ENCODE measurements around the gene GPRIN2.
"Not testable (repeated sequence)": the region's sequence is repeated elsewhere in the genome, so short reads cannot be mapped to it uniquely, and the experiment has no call there.

GPRIN2 gene

DNA sequence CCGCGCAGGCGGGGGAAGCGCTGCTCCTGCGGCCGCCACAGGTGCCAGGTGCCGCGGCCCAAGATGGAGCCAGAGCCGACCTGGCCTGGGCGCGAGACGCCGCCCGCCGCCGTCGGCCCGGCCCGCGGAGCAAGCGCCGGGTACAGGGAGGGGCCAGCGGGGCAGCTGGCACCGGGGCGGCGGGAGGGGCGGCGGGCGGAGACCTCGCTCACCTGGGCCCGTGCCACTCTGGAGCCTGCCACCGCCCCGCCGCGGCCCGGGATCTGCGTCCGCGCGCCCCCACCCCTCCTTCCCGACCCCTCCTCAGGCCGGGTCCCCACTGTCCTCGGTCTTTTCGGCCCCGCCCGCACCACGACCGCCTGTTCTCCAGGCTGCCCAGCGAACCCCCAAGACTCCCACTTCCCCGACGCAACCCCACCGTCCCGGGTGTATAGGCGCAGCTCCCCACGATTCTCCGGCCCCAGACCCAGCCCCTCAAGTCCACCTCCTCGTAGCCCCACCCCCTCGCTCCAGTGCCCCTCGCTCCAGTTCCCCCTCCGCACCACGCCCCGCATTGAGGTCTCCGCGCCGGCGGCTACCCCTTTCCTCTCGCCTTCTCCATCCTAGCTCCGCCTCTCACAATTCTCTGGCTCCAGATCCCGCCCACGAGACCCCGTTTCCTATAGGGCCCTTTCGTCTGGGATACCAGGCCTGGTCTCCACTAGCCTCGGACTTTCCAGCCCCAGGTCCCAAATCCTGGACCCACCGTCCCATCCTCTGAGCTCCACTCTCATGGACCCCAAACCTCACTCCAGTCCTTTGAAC lies at the start of gene GPRIN2:
TSS of gene GPRIN2 (minus strand) at position 144 of the 804 bp plus-strand sequence. CDS start 5,922 bp downstream, outside the sequence.
- DNase-seq: peak; percentile 38

- DNase-seq: not testable (repeated sequence)
Observed at GRCh38 chr10:46600516-46600915, 44.1 kb upstream of the GPRIN2 start.

GRCh38 chr10:46597616-46598246 lies 41.3 kb upstream of the GPRIN2 start:
- DNase-seq: not testable (repeated sequence)

DNA sequence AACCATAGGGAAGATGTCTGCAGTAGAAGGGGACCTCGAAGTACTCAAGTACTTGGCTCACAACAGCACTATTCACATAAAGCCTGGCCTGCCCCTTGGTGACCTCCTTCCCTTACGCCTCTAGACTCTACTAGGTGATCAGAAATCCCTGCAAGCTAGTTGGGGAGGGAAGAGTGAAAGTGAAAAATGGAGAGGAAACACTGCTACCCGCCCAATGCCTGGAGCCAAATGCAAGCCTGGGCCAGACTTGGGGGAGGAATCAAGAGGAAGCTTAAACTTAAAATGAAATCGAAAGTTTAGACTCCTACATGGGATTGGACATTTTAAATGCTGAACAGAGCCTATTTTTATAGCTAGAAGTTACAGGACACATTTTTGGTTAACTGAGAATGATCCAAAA lies 40.1 kb upstream of the GPRIN2 start:
- not testable (repeated sequence) for DNase-seq

- not testable (repeated sequence) for DNase-seq
Observed at GRCh38 chr10:46594453-46595063, 38.1 kb upstream of the GPRIN2 start.

DNA sequence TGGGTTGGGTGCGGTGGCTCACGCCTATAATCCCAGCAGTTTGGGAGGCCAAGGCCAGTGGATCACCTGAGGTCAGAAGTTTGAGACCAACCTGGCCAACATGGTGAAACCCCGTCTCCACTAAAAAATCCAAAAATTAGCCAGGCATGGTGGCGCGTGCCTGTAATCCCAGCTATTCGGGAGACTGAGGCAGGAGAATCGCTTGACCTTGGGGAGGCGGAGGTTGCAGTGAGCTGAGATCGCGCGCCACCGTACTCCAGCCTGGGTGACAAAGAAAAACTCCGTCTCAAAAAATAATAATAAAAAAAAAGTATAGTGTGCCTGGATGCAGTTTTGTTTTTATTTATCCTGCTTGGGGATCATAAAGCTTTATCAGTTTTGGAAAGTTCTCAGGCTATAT lies 36.8 kb upstream of the GPRIN2 start:
- not testable (repeated sequence) for DNase-seq

GRCh38 chr10:46591053-46591452 lies 34.6 kb upstream of the GPRIN2 start:
- not testable (repeated sequence) for DNase-seq

DNA sequence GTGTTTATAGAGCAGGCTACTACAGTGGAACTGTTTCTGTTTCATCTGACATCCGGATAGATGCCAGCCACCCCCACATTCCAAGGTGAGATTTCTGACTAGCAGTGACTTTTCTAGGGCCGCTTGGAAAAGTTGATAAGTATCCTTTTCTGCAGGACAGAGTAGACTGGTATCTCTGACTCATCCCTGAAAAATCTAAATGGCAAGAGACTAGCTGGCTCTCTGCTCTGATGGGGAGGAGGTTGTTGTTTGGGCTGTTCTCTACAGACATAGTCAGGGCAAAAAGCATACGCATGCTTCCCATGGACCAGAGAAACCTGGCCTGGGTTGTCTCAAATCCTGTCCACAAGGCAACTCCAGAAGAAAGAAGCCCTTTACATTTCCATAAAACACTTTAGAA lies 33.1 kb upstream of the GPRIN2 start:
- not testable (repeated sequence) for DNase-seq

DNA sequence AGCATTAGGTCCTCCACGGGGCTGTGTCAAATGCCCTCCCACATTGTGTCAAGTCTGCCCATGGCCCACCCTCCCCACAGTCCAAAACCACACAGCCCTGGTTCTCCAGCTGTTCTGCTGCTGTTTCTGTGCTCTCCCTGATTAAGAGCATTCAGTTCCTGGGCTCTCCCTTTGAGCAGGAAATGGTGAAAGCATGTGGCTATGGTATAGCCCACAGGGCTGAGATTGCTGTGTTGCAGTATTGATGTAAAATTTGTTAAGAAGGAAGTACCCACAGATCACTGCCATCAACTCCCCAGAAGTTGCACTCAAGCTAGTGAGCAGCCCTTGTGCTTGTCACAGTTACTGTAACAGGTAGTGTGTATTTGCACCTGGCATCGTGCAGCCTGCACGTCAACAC lies 31.8 kb upstream of the GPRIN2 start:
- not testable (repeated sequence) for DNase-seq

GRCh38 chr10:46587546-46587945 lies 31.1 kb upstream of the GPRIN2 start:
- not testable (repeated sequence) for DNase-seq

DNA sequence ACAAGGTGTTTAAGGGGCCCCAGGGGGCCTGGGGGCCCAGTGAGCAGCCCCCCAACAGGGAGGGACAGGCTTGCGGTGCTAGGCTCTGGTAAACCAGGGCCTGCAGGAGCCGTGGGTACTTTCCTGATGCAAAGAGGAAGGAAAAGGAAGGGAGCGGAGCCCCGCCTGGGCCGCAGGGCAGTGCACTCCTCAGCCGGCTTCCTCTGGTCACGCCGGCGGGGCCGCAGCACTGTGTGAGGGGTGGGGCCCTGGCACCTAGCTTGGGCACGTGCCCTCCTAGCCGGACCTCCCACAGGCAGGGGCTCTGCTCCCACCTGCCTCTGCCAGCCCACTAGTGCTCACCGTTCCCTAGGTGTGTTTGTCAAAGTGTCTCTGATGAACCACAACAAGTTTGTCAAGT lies 28.8 kb upstream of the GPRIN2 start:
- not testable (repeated sequence) for DNase-seq

DNA sequence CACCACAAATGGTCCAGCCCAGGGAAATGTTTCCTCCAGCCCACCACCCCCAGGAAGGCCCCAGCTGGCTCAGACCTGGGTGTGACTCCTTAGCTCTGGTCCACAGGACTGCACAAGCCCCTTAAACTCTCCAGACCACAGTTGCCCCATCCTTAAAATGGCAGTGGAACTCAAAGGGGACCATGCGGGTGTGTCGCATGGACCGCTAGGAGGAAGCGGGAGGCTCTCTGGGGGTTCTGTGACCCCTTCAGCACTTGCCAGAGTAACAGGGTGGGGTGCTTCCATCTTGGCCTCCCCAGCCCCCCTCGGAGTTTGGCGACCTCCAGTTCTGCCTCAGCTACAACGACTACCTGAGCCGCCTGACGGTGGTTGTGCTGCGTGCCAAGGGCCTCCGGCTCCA lies 27.7 kb upstream of the GPRIN2 start:
- DNase-seq: not testable (repeated sequence)

- not testable (repeated sequence) for DNase-seq
Observed at GRCh38 chr10:46582568-46582967, 26.1 kb upstream of the GPRIN2 start.

- DNase-seq: not testable (repeated sequence)
Observed at GRCh38 chr10:46581997-46582396, 25.5 kb upstream of the GPRIN2 start.

GRCh38 chr10:46579378-46579777 lies 22.9 kb upstream of the GPRIN2 start:
- DNase-seq: not testable (repeated sequence)

GRCh38 chr10:46578474-46579178 lies 22.2 kb upstream of the GPRIN2 start, which contains the start of gene SYT15:
SYT15 (plus strand) TSS chr10:46579128; CDS start chr10:46579169, 41 bp downstream.
- not testable (repeated sequence) for DNase-seq

DNA sequence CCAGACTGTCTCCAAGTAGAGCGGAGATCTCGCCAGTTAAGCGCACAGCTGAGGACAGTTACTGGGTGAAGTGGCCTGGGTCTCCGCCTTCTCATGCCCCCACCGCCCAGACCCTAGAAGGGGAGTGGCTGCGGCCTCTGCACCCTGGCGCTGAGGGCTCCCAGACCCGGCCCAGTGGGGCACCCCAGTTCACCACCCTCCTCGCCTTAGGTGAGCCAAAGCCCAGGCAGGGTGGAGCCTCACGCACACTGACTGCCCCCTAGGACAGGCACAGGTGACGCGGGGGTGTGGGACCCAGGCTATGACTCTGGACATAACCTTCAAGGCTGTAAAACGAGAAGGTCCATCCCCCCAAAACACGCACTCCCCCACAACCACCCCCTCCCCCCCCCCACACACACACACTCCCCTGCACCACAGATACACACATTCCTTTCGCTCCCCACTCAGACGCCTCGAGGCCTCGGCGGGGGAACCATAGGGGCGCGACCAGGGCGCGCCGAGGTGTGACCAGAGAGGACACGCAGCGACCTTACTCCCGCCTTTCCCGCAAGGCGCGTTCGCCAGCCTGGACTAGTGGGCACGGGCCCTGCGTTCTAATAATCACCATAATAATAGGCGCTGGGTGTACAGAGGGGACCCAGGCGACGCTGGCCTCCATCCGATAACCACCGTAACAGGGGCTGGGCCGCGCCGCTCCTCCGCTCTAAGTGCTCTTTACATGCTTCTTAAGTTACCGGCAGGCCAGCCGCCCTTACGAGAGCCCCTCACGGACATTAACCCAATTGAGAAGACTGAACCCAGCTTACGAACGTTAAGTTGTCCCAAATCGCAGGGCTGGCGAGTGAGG lies 21.4 kb upstream of the GPRIN2 start:
- DNase-seq: not testable (repeated sequence)

DNA sequence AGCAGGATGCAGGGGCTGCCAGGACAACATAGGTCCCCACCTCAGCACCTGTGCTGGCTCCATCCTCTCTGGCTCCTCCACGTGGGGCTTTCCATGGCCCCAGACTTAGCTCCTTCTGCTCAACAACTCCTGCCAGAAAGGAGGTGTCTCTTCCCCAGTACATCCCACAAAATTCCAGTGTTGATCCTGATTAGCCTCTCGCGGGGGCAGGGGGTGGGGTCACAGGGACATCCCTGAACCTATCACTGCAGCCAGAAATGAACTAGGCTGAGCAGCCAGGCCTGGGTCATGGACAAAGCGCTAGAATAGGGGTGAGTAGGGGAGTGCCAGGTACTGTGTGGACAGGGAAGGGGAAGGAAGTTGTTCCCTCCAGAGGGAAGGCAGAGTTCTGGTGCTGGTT lies 17.4 kb upstream of the GPRIN2 start:
- DNase-seq: not testable (repeated sequence)

- not testable (repeated sequence) for DNase-seq
Observed at GRCh38 chr10:46573314-46573713, 16.9 kb upstream of the GPRIN2 start.

- DNase-seq: not testable (repeated sequence)
Observed at GRCh38 chr10:46572765-46573164, 16.3 kb upstream of the GPRIN2 start.

DNA sequence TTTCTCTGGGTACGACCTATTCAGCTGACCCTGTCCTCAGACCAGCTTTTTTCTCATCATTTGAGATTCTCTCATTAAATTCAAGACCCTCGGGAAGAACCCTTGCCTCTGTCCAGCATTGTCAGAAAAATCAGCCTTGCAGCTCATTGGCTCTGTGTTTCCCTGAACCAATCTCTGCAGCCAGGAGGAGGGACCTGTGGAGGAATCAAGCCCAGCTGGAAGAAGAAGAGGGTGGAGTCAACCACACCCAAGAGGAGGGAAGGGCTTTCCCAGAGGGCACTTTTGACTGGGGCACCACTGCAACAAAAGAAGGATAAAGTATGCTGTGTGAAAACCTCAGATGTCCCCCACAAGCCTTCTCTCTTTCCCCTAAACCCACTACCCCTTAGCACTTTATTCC lies 14.2 kb upstream of the GPRIN2 start:
- DNase-seq: not testable (repeated sequence)

- not testable (repeated sequence) for DNase-seq
Observed at GRCh38 chr10:46567151-46567550, 10.7 kb upstream of the GPRIN2 start.

All from NCI-H510A (cell line).